WERI-Rb-1 (cell line): ENCODE results near the gene PIP4K2A.

Source experiments
- DNase-seq: peaks from one replicate; pipeline ENCODE4 v3.0.0-alpha.2; 2020
- H3K27ac ChIP-seq: fragments of 250-450 bp; sonication (Bioruptor Pico); 2 replicates; pipeline ENCODE4 v1.5.1; 2020; ENCODE audit warnings: mild to moderate bottlenecking, moderate library complexity
- H3K27me3 ChIP-seq: fragments of 250-450 bp; sonication (Bioruptor Pico); 2 replicates; pipeline ENCODE4 v1.5.1; 2021; ENCODE audit warnings: mild to moderate bottlenecking, low read depth, moderate library complexity; ENCODE audit not compliant: insufficient read depth, severe bottlenecking
- H3K36me3 ChIP-seq: fragments of 250-450 bp; sonication (Bioruptor Pico); 2 replicates; pipeline ENCODE4 v1.5.1; 2020; ENCODE audit warnings: mild to moderate bottlenecking, moderate library complexity
- H3K4me3 ChIP-seq: 2 replicates; pipeline ENCODE4 v1.5.1; 2011; ENCODE audit warnings: low read depth, mild to moderate bottlenecking, control low read depth, low read length
- H3K9me3 ChIP-seq: fragments of 250-450 bp; sonication (Bioruptor Pico); 2 replicates; pipeline ENCODE4 v1.5.1; 2021; ENCODE audit warnings: mild to moderate bottlenecking, moderate library complexity; ENCODE audit not compliant: severe bottlenecking
- TF ChIP-seq, protein P1 (sequence below): IDR thresholded peaks from 2 replicates; pipeline ENCODE4 v1.5.1; 2011; ENCODE audit warnings: low read depth, mild to moderate bottlenecking, control low read depth, inconsistent platforms, low read length

PIP4K2A gene

DNA sequence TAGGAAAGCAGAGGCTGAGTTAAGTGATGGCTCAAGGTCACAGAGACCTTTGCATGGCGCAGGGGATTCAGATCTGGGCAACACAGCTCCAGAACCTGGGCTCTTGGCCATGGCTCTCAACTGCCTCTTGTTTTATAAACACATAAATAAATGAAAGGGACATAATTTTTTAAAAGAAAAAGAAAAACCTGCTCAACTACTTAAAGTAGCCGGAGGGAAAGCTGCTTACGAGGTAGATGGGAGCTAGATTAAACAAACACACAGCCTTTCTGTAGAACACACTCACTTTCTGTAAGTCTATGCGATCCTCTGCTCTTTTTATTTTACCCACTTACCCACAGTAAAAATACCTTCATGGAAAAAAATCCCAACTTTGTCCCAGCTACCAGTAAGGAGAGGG, 81.3 kb downstream of the PIP4K2A start:
- Histone ChIP-seq H3K27ac (no peak overlapping the region), H3K36me3 (no peaks in the 10 kb centered on the region), H3K27me3 (no peaks in the 10 kb centered on the region), H3K4me3 (no peak overlapping the region), H3K9me3 (no peaks in the 10 kb centered on the region)
- DNase-seq: no peak
- TF ChIP-seq, protein P1, sequence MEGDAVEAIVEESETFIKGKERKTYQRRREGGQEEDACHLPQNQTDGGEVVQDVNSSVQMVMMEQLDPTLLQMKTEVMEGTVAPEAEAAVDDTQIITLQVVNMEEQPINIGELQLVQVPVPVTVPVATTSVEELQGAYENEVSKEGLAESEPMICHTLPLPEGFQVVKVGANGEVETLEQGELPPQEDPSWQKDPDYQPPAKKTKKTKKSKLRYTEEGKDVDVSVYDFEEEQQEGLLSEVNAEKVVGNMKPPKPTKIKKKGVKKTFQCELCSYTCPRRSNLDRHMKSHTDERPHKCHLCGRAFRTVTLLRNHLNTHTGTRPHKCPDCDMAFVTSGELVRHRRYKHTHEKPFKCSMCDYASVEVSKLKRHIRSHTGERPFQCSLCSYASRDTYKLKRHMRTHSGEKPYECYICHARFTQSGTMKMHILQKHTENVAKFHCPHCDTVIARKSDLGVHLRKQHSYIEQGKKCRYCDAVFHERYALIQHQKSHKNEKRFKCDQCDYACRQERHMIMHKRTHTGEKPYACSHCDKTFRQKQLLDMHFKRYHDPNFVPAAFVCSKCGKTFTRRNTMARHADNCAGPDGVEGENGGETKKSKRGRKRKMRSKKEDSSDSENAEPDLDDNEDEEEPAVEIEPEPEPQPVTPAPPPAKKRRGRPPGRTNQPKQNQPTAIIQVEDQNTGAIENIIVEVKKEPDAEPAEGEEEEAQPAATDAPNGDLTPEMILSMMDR: no peak

DNA sequence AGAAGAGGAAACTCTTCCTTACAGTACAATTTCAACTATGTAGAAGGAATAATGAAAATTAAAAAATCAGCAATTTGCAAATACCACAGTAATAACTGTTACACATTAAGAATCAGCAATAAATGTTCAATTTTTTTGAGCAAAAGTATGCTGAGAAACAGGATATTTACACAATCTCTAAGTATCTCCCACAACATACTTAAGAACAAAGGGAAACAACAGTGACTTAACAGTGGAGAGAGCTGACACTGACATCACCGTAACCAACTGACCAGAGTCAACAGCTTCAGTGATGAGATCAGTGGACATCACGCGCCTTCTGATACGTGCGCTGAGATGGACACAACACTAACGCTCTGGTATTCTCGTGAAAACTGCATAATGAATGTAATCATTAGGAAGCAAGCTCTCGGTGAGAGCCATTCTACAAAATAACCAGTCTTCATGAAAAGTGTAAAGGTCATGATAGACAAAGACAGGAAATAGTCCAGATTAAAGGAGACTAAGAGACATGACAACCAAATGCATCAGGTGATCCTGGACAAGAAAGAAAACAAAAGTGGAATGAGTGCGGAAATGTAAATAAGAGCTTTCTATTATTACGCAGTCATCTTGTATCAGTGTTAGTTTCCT, 82.6 kb downstream of the PIP4K2A start:
- TF ChIP-seq, protein P1: no peak
- Histone ChIP-seq H3K9me3 (no peaks in the 10 kb centered on the region), H3K4me3 (no peak overlapping the region), H3K27ac (no peak overlapping the region), H3K36me3 (no peaks in the 10 kb centered on the region), H3K27me3 (no peaks in the 10 kb centered on the region)
- no peak for DNase-seq

DNA sequence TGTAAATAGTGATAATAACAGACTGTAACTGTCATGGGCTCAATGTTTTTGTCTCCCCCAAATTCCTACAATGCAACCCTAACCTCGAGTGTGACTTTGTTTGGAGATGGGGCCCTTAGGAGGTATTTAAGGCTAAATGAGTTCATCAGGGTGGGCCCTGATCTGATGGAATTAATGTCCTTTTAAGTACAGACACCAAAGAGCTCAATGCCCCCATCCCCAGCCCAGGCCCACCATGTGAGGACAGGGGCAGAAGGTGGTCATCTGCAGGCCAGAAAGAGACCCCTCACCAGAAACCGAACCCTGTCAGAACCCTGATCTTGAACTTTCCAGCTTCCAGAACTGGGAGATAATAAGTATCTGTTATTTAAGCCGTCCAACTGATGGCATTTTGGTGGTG, 83.2 kb downstream of the PIP4K2A start:
- TF ChIP-seq, protein P1: no peak
- Histone ChIP-seq H3K36me3 (no peaks in the 10 kb centered on the region), H3K9me3 (no peaks in the 10 kb centered on the region), H3K4me3 (no peak overlapping the region), H3K27me3 (no peaks in the 10 kb centered on the region), H3K27ac (no peak overlapping the region)
- no peak for DNase-seq

GRCh38 chr10:22630234-22631174, 83.9 kb downstream of the PIP4K2A start:
- TF ChIP-seq, protein P1: no peak
- Histone ChIP-seq H3K4me3 (no peak overlapping the region), H3K27ac (no peak overlapping the region), H3K27me3 (no peaks in the 10 kb centered on the region), H3K9me3 (no peaks in the 10 kb centered on the region), H3K36me3 (no peaks in the 10 kb centered on the region)
- no peak for DNase-seq

DNA sequence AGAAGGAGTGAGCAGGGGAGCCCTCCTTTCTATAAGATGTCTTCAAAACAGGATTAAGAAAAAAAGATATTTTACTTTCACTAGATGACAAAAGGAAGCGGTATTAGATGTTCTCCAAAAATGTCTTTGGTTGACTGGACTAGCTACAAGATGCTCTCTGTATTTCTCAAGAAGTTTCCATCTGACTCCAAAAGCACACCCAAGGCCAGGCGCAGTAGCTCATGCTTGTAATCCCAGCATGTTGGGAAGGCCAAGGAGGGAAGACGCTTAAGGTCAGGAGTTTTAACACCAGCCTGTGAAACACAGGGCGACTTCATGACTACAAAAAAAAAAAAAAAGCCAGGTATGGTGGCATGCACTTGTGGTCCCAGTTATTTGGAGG, 84.5 kb downstream of the PIP4K2A start:
- no peak overlapping the region for H3K4me3 ChIP-seq
- no peaks in the 10 kb centered on the region for H3K36me3 ChIP-seq
- H3K27ac ChIP-seq: no peak overlapping the region
- H3K27me3 ChIP-seq: no peaks in the 10 kb centered on the region
- H3K9me3 ChIP-seq: no peaks in the 10 kb centered on the region
- DNase-seq: no peak
- TF ChIP-seq, protein P1: no peak
